Measurements from ENCODE around the gene FBXO17. TPM values are rescaled to one million over a fixed set of nuclear protein-coding genes. Genes with fewer than 3 reads are reported as not detected.

Gene FBXO17
- total and polyA plus RNA-seq, 2 of the 13 experiments (the other 11 are each of a cell fraction or from before 2014, with no cell fraction given): 22.1 to 58.7 TPM

- TF ChIP-seq ZFY (CRISPR knock-in tag; IDR thresholded peaks at IDR 0.05): peak; percentile 42; the same call in 1 of the 2 replicates
- no peak for TF ChIP-seq ZKSCAN8 (CRISPR knock-in tag; IDR thresholded peaks at IDR 0.05; ENCODE audit: borderline replicate concordance)
- TF ChIP-seq NFKB2 (CRISPR knock-in tag; IDR thresholded peaks at IDR 0.05; ENCODE audit: borderline replicate concordance): peak; percentile 53; the same call in 1 of the 2 replicates
- peak; percentile 37; the same call in 1 of the 2 replicates for TF ChIP-seq MED1 (CRISPR knock-in tag; IDR thresholded peaks at IDR 0.05)
- TF ChIP-seq, protein P1, sequence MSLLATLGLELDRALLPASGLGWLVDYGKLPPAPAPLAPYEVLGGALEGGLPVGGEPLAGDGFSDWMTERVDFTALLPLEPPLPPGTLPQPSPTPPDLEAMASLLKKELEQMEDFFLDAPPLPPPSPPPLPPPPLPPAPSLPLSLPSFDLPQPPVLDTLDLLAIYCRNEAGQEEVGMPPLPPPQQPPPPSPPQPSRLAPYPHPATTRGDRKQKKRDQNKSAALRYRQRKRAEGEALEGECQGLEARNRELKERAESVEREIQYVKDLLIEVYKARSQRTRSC (CRISPR knock-in tag; IDR thresholded peaks at IDR 0.05; ENCODE audit: low read depth): 0 out of 2 replicates have a peak, but pooled peaks have one; percentile 35
- peak; percentile 47; the same call in 1 of the 2 replicates for TF ChIP-seq SALL1 (CRISPR knock-in tag; IDR thresholded peaks at IDR 0.05)
- 0 out of 2 replicates have a peak, but pooled peaks have one; percentile 28 for TF ChIP-seq ZNF296 (CRISPR knock-in tag; conservative IDR thresholded peaks at IDR 0.05)
- TF ChIP-seq, protein P2, sequence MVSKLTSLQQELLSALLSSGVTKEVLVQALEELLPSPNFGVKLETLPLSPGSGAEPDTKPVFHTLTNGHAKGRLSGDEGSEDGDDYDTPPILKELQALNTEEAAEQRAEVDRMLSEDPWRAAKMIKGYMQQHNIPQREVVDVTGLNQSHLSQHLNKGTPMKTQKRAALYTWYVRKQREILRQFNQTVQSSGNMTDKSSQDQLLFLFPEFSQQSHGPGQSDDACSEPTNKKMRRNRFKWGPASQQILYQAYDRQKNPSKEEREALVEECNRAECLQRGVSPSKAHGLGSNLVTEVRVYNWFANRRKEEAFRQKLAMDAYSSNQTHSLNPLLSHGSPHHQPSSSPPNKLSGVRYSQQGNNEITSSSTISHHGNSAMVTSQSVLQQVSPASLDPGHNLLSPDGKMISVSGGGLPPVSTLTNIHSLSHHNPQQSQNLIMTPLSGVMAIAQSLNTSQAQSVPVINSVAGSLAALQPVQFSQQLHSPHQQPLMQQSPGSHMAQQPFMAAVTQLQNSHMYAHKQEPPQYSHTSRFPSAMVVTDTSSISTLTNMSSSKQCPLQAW (CRISPR knock-in tag; IDR thresholded peaks at IDR 0.05): peak; percentile 59; the same call in 1 of the 2 replicates
- TF ChIP-seq RARA (CRISPR knock-in tag; IDR thresholded peaks at IDR 0.05): no peak
- TF ChIP-seq, protein P3, sequence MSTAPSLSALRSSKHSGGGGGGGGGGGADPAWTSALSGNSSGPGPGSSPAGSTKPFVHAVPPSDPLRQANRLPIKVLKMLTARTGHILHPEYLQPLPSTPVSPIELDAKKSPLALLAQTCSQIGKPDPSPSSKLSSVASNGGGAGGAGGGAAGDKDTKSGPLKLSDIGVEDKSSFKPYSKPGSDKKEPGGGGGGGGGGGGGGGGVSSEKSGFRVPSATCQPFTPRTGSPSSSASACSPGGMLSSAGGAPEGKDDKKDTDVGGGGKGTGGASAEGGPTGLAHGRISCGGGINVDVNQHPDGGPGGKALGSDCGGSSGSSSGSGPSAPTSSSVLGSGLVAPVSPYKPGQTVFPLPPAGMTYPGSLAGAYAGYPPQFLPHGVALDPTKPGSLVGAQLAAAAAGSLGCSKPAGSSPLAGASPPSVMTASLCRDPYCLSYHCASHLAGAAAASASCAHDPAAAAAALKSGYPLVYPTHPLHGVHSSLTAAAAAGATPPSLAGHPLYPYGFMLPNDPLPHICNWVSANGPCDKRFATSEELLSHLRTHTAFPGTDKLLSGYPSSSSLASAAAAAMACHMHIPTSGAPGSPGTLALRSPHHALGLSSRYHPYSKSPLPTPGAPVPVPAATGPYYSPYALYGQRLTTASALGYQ (CRISPR knock-in tag; IDR thresholded peaks at IDR 0.05): 0 out of 2 replicates have a peak, but pooled peaks have one; percentile 19
- TF ChIP-seq, protein P4, sequence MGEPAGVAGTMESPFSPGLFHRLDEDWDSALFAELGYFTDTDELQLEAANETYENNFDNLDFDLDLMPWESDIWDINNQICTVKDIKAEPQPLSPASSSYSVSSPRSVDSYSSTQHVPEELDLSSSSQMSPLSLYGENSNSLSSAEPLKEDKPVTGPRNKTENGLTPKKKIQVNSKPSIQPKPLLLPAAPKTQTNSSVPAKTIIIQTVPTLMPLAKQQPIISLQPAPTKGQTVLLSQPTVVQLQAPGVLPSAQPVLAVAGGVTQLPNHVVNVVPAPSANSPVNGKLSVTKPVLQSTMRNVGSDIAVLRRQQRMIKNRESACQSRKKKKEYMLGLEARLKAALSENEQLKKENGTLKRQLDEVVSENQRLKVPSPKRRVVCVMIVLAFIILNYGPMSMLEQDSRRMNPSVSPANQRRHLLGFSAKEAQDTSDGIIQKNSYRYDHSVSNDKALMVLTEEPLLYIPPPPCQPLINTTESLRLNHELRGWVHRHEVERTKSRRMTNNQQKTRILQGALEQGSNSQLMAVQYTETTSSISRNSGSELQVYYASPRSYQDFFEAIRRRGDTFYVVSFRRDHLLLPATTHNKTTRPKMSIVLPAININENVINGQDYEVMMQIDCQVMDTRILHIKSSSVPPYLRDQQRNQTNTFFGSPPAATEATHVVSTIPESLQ (CRISPR knock-in tag; conservative IDR thresholded peaks at IDR 0.05): no peak
- TF ChIP-seq ZMYM3 (CRISPR knock-in tag; IDR thresholded peaks at IDR 0.05): peak; percentile 35
- TF ChIP-seq, protein P5, sequence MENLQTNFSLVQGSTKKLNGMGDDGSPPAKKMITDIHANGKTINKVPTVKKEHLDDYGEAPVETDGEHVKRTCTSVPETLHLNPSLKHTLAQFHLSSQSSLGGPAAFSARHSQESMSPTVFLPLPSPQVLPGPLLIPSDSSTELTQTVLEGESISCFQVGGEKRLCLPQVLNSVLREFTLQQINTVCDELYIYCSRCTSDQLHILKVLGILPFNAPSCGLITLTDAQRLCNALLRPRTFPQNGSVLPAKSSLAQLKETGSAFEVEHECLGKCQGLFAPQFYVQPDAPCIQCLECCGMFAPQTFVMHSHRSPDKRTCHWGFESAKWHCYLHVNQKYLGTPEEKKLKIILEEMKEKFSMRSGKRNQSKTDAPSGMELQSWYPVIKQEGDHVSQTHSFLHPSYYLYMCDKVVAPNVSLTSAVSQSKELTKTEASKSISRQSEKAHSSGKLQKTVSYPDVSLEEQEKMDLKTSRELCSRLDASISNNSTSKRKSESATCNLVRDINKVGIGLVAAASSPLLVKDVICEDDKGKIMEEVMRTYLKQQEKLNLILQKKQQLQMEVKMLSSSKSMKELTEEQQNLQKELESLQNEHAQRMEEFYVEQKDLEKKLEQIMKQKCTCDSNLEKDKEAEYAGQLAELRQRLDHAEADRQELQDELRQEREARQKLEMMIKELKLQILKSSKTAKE (CRISPR knock-in tag; IDR thresholded peaks at IDR 0.05; ENCODE audit: borderline replicate concordance): peak; percentile 26; the same call in 1 of the 2 replicates
- no peak for TF ChIP-seq SOX6 (IDR thresholded peaks at IDR 0.05)
- TF ChIP-seq SOX6 (CRISPR knock-in tag; IDR thresholded peaks at IDR 0.05): no peak
- peak; percentile 42; the same call in 1 of the 2 replicates for TF ChIP-seq ZFX (CRISPR knock-in tag; IDR thresholded peaks at IDR 0.05; ENCODE audit: low read depth)
- 0 out of 2 replicates have a peak, but pooled peaks have one; percentile 66 for TF ChIP-seq ZBTB7A (CRISPR knock-in tag; IDR thresholded peaks at IDR 0.05)
- TF ChIP-seq MYC (CRISPR knock-in tag; IDR thresholded peaks at IDR 0.05; ENCODE audit: borderline replicate concordance): peak; percentile 29; the same call in 1 of the 2 replicates
- no peak for TF ChIP-seq ETV6 (CRISPR knock-in tag; conservative IDR thresholded peaks at IDR 0.05)
- TF ChIP-seq FOXA1 (IDR thresholded peaks at IDR 0.05): no peak
- peak; percentile 71 for TF ChIP-seq FOXA1 (CRISPR knock-in tag; IDR thresholded peaks at IDR 0.05)
These were observed 5.2 kb upstream of the FBXO17 start (continued) for GRCh38 chr19:38980583-38981374.
